ENCODE measurements around the gene SHB. TPM values are rescaled to one million over a fixed set of nuclear protein-coding genes. Genes with fewer than 3 reads are reported as not detected.
"Not testable (repeated sequence)": the region's sequence is repeated elsewhere in the genome, so short reads cannot be mapped to it uniquely, and the experiment has no call there.

The SHB gene
- total RNA-seq, 1 experiment from 2014 or later, result 20.0 TPM

- Histone ChIP-seq H3K4me3 (no peak overlapping the region), H3K27me3 (no peaks in the 10 kb centered on the region), H3K36me3 (no peaks in the 10 kb centered on the region; the same call in none of the 2 replicates), H3K9me3 (no peaks in the 10 kb centered on the region)
- peak; percentile 43 for DNase-seq
Observed at GRCh38 chr9:38057416-38058195, 11.4 kb downstream of the SHB start.

- Histone ChIP-seq H3K9me3 (no peaks in the 10 kb centered on the region), H3K36me3 (no peaks in the 10 kb centered on the region; the same call in none of the 2 replicates), H3K4me3 (no peak overlapping the region), H3K27me3 (no peaks in the 10 kb centered on the region)
- DNase-seq, result no peak
Observed at GRCh38 chr9:38054653-38055052, 14.4 kb downstream of the SHB start.

- H3K9me3 ChIP-seq, result no peaks in the 10 kb centered on the region
- H3K36me3 ChIP-seq, result no peaks in the 10 kb centered on the region; the same call in 1 of the 2 replicates
- no peak for DNase-seq
- H3K4me3 ChIP-seq, result no peak overlapping the region
- no peaks in the 10 kb centered on the region for H3K27me3 ChIP-seq
Observed at GRCh38 chr9:38053697-38054461, 15.1 kb downstream of the SHB start.

GRCh38 chr9:38051780-38052546, 17.1 kb downstream of the SHB start:
- H3K27me3 ChIP-seq, result no peaks in the 10 kb centered on the region
- H3K9me3 ChIP-seq, result no peaks in the 10 kb centered on the region
- DNase-seq, result no peak
- H3K4me3 ChIP-seq, result no peak overlapping the region
- no peaks in the 10 kb centered on the region; the same call in 1 of the 2 replicates for H3K36me3 ChIP-seq

- DNase-seq, result no peak
- H3K4me3 ChIP-seq, result no peak overlapping the region
Observed at GRCh38 chr9:38048316-38048969, 20.6 kb downstream of the SHB start.

GRCh38 chr9:38047301-38048251, 21.5 kb downstream of the SHB start:
- DNase-seq, result peak; percentile 91
- no peaks in the 10 kb centered on the region; the same call in 1 of the 2 replicates for H3K36me3 ChIP-seq
- H3K27me3 ChIP-seq, result no peaks in the 10 kb centered on the region
- H3K4me3 ChIP-seq, result no peak overlapping the region
- H3K9me3 ChIP-seq, result no peaks in the 10 kb centered on the region

More at GRCh38 chr9:38048316-38048969, 20.6 kb downstream of the SHB start:
- no peaks in the 10 kb centered on the region; the same call in 1 of the 2 replicates for H3K36me3 ChIP-seq
- H3K9me3 ChIP-seq, result no peaks in the 10 kb centered on the region
- no peaks in the 10 kb centered on the region for H3K27me3 ChIP-seq

GRCh38 chr9:38046661-38047300, 22.2 kb downstream of the SHB start:
- Histone ChIP-seq H3K27me3 (no peaks in the 10 kb centered on the region), H3K9me3 (no peaks in the 10 kb centered on the region), H3K4me3 (no peak overlapping the region), H3K36me3 (no peaks in the 10 kb centered on the region; the same call in 1 of the 2 replicates)
- peak; percentile 44 for DNase-seq

GRCh38 chr9:38045939-38046338, 23.1 kb downstream of the SHB start:
- H3K4me3 ChIP-seq, H3K36me3 ChIP-seq, DNase-seq, H3K9me3 ChIP-seq, H3K27me3 ChIP-seq: not testable (repeated sequence)

GRCh38 chr9:38044706-38045105, 24.3 kb downstream of the SHB start:
- Histone ChIP-seq H3K4me3 (no peak overlapping the region), H3K36me3 (no peaks in the 10 kb centered on the region; the same call in 1 of the 2 replicates), H3K27me3 (no peaks in the 10 kb centered on the region), H3K9me3 (no peaks in the 10 kb centered on the region)
- no peak for DNase-seq

- H3K27me3 ChIP-seq, result no peaks in the 10 kb centered on the region
- no peaks in the 10 kb centered on the region; the same call in 1 of the 2 replicates for H3K36me3 ChIP-seq
- no peaks in the 10 kb centered on the region for H3K9me3 ChIP-seq
- DNase-seq, result no peak
- H3K4me3 ChIP-seq, result no peak overlapping the region
Observed at GRCh38 chr9:38043931-38044623, 24.9 kb downstream of the SHB start.

GRCh38 chr9:38042626-38043357, 26.2 kb downstream of the SHB start:
- Histone ChIP-seq H3K4me3 (no peak overlapping the region), H3K36me3 (no peaks in the 10 kb centered on the region; the same call in 1 of the 2 replicates), H3K9me3 (no peaks in the 10 kb centered on the region), H3K27me3 (no peaks in the 10 kb centered on the region)
- no peak for DNase-seq

GRCh38 chr9:38041564-38042243, 27.3 kb downstream of the SHB start:
- no peaks in the 10 kb centered on the region for H3K9me3 ChIP-seq
- no peak for DNase-seq

GRCh38 chr9:38039907-38040682, 28.9 kb downstream of the SHB start:
- Histone ChIP-seq H3K27me3 (no peaks in the 10 kb centered on the region), H3K4me3 (no peak overlapping the region), H3K36me3 (no peaks in the 10 kb centered on the region), H3K9me3 (no peaks in the 10 kb centered on the region)
- DNase-seq, result no peak

More at GRCh38 chr9:38041564-38042243, 27.3 kb downstream of the SHB start:
- H3K27me3 ChIP-seq, result no peaks in the 10 kb centered on the region
- no peak overlapping the region for H3K4me3 ChIP-seq
- H3K36me3 ChIP-seq, result no peaks in the 10 kb centered on the region; the same call in 1 of the 2 replicates

All from MG63 (cell line).